G401 (cell line): ENCODE results near the gene MZT2B. TPM values are rescaled to one million over a fixed set of nuclear protein-coding genes. Genes with fewer than 3 reads are reported as not detected.
A peak's percentile ranks its signal among the peaks of the same experiment; 100 is the strongest.
"Not testable (repeated sequence)": the region's sequence is repeated elsewhere in the genome, so short reads cannot be mapped to it uniquely, and the experiment has no call there.

Experiments
- DNase-seq: peaks from one replicate; pipeline ENCODE4 v3.0.0-alpha.2; 2015; ENCODE audit warnings: low spot score
- in situ Hi-C: cut with HindIII; loops from 2 replicates; pipeline ENCODE4 v1.10.0; 2016; ENCODE audit warnings: low sequenced_read_pairs, mixed read lengths
- total RNA-seq: library from RNA; depleted of rRNA; stranded (reverse); fragments of >200 nt; shearing (Covaris generic); gene quantifications from 2 replicates; pipeline ENCODE4 v1.2.3, GENCODE V29; 2014; rRNA removed

MZT2B gene
- 259 and 438 TPM in 2 replicates for total RNA-seq

GRCh38 chr2:130181880-130182682 lies at the start of gene MZT2B:
TSS of gene MZT2B (plus strand) at chr2:130182262. CDS start at chr2:130182283, 21 bp downstream.
- peak; percentile 85 for DNase-seq
- in situ Hi-C loops: not testable (repeated sequence)

DNA sequence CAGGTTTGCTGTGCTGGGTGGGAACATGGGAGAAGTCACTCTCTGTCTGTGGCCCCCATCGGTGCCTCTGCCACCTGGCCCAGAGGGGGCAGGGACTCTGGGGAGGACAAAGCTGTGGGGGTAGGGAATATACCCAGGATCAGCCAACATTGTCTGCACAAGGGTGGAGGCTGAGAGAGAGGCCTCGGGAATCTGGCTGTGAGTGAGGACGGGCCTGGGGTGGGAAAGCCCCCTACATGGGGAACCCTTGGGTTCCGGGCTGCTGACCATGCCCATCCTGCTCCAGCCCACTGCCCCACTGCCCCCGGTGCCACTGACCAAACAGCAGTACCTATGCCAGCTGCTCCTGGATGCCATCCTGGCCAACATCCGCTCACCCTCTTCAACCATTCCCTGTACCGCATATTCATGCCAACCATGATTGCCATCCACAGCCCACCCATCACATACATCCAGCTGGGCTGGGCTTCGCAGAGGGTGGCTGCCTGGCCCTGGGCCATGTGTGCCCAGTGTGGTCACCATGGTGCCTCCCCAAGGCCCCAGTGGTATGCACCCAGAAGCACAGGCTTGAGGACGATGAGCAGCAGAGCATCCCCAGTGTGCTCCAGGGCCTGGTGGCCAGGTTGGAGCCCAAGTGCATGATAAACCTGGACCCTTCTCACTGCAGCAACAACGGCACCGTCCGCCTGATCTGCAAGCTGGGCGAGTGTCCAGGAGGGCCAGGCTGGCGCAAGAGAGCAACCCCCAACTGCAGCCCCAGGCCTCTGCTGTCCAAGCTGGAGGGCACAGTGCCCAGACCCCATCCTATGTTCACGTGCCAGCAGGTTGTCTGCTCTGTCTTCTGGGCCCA lies 46.1 kb upstream of the MZT2B start:
- in situ Hi-C loops: no loop called here
- DNase-seq: no peak

- in situ Hi-C loops, DNase-seq: not testable (repeated sequence)
Observed at GRCh38 chr2:130136546-130136945, 45.5 kb upstream of the MZT2B start.

DNA sequence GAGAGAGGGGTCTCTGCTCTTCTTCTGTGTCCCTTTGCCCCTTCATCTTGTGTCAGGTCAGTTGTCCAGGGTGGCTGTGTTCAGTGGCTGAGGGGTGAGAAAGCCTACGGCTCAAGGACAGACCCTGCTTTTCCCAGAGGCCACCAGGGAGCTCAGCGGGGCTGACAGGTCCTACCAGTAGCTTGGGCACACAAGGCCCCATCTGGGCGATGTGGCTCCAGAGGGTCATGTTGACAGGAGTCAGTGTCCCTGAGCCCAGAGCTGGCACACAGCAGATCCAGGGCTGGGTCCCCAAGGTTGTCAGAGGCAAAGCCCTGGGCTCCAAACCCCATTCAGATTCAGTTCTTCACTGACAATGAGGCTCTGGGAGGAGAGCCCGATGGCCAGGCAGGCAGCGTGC lies 44.9 kb upstream of the MZT2B start:
- in situ Hi-C loops: not testable (repeated sequence)

GRCh38 chr2:130138326-130138725 lies 43.7 kb upstream of the MZT2B start:
- DNase-seq, in situ Hi-C loops: not testable (repeated sequence)

More for the DNA sequence above, 44.9 kb upstream of the MZT2B start:
- DNase-seq: not testable (repeated sequence)

DNA sequence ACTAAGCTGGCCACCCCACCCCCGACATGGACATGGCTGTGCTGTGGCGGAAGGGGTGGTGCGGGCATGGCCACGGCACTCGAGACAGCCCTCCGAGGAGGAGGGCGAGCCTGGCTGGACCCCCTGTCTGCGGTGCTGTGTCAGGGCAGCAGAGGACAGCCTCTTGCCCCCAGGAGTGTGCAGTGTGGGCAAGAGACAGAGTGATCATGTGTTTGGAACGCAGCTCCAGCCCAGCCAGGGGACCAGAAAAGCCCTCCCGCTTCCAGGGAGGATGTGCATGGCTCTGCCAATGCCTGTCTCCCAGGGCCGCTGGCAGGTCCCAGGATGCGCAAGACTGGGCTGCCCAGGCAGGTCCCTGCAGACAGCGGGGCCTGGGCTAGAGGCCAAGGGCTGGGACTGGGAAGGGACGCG lies 43.2 kb upstream of the MZT2B start:
- in situ Hi-C loops, DNase-seq: not testable (repeated sequence)

DNA sequence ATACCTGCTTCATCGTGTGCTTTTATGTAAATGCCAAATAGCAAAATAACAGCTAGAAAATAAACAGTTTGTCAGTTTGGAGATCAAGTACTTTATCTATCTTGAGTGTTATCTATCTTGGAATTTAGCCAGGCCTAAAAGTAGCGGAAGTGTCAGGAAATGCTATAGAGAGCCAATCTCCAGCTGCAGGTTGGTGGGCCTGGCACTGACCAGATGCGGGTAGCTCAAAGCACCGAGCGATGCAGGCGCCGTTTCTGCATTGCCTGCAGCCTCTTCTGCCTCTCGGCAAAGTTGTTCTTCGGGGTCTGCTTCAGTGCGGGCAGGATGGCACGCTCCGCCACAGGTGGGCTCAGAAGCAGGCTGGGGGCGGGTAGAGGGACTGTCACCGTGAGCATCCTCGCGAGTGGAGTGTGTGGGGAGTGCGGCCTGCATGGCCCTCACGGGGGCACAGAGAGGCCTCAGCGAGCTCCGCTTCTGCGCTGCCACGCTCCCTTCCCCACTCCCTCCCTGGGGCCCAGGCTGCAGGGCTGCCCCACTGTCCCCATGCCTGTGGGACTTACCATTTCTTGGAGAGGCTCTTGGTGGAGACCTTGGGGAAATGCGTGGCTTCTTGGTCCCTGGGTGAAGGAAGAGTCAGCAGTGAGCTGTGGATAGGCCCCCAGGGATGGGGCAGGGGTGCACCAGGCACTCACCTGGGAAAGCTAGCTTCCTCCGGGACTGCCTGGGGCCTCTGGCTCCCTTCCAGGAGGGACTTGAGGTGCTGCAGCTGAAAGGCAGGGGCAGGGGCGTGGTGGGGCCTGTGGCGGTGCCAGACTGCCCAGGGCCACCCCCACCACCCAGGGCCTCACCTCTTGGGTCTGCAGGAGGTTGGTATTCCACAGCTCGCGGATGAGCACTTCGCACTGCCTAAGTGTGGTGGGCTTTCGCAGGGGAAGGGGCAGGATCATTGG lies 42.5 kb upstream of the MZT2B start:
- in situ Hi-C loops, DNase-seq: not testable (repeated sequence)

DNA sequence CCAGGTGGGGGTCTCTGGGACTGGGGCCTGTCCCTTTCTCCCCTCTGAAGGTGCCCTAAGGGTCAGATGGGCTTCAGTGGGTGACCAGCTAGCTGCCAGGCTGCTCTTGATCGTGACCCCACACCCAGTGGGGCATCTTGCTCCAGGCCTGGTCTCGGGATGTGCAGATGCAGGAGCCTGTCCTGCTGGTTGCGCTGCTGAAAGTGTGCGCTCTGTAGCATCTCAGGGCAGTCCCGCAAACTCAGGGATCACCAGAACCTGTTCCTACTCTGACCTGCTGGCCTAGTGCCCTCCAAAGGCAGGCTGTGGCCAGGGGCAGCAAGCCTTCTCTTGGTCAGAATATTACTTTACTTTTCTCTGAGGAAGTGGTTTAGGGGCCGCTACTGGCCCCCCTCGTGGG lies 41.5 kb upstream of the MZT2B start:
- DNase-seq, in situ Hi-C loops: not testable (repeated sequence)

DNA sequence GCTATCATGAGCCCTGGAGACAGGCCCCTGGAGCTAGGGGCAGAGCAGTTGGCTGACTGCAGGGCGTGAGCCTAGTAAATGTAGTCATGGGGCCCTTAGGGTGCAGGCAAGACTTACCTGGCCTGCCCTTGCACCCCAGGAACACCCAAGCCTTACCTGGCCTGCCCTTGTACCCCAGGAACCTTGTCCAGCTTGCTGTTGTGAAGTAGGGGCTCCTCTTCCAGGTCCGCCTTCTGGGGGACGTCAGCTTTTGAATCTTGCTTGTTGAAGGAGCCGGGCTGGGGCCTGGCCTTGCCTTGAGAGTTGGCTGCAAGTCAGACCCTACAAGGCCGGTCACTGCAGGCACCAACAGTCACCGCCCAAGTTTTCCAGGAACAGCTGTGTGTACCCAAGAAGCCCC lies 41.1 kb upstream of the MZT2B start:
- DNase-seq, in situ Hi-C loops: not testable (repeated sequence)

DNA sequence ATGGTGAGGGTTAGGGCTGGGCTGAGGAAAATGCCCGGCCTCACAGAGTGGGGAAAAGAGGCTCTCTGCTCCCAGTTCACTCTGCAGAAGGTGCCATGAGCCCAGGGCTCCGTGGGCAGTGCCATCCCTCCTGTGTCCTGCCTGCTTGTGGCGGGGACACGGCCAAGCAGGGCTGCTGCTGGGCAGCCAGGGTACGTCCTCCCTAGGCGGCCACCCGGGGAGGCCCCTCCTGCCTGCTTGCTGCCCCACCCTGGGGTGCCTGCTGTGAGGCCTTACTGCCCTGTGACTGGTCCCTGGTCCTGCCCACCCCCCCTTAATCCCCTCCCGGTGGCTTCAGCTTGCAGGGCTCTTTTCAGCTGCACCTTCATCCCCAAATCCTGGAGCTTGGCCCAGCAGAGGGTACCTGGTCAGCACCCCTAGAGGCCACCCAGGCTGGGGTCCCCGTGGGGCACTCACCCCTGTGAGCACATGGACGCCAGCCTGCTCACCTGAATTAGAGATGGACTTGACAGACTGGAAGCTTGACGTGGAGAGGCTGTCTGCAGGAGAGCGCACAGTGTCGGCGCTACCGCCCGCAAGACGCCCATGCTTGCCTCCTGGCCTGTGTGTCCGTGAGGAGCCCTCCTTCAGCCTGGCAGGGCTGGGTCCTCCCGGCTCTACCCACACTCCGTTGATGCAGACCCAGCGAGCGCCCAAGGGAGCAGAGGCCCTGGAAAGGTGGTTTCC lies 40.3 kb upstream of the MZT2B start:
- DNase-seq: not testable (repeated sequence)

DNA sequence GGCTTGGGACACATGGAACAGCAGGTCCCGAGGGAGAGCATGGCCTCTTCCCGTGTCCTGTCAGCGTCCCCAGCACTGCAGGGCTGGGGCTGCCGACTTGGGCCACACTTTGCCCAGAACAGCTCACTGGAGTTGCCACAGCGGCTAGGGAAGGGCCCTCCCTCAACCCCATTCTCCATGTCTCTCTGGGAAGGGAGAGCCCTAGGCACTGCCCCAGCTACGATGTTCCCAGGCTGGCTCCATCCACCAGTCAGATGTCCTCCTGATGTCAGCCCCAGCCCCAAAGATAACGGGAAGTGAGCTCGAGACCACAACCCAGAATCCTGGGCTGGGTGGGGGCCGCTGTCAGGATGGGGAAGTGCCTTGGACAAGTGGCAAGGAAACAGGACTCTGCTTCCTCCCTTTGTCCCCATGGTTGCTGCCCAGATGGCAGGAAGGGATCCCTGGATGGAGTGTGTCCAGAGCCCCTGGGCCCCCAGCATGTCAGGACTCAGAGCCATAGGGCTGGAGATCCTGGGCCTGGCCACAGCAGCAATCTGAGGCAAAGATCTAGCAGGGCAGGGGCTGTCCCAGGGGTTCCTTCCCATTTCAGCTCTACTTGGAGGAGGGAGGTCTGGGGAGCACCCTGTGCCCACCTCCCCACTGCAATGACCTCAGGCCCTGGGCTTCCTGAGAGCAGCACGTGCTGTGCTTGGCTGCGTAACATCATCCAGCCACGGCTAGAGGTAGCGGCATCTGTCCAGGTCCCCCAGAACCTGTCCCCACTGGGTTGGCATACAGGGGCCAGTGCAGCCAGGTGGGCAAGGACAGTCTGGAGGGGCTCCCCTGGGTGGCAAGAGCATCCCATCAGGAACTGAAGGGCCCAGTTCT lies 39.4 kb upstream of the MZT2B start:
- in situ Hi-C loops, DNase-seq: not testable (repeated sequence)

More for the DNA sequence above, 40.3 kb upstream of the MZT2B start:
- in situ Hi-C loops: not testable (repeated sequence)

DNA sequence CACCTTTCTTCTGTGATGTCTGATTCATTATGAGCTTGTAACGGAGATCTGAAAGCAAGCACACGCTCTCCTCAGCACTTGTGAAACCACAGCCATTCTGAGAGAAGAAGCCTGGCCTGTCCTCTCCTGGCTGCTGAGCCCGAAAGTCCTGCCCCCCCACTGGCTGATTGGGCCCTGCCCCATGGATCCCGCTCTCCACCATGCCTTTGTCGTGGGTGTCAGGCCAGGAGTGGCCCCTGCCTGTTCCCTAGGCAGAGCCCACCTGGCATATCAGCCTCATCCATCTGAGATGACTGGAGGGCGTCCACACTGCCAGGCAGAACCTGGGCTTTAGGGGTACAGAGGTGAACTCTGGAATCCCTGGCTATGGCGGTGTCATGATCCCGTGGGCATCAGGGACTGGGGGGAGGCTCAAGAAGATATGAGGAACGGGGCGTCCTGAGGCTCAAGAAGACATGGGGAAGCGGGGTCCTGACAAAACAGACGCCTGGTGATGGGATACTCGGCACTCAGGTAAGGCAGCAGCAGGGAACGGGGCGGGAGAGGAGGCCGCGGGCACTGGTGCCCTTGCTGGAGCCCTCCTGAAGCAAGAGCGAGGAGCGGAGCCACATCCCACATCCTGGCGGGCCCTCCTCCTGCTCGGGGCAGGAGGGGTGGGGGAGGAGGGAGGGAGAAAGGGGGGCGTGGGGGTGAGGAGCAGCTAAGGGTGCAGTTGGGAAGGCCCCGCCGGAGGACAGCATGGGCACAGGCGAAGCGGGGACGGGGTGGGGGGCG lies 38.6 kb upstream of the MZT2B start:
- DNase-seq, in situ Hi-C loops: not testable (repeated sequence)

DNA sequence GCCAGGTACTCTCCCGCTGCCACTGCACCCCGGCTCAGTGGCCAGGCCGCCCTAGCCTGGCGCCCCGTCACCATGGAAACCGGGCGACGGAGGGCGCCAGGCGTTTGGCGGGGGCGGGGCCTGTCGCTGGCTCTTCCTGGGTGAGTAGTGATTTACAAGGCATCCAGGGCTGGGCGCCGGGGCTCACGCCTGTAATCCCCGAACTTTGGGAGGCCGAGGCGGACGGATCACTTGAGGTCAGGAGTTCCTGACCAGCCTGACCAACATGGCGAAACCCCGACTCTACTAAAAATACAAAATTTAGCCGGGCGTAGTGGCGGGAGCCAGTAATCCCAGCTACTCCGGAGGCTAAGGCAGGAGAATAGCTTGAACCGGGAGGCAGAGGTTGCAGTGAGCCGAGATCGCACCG lies 37.1 kb upstream of the MZT2B start, which contains the start of gene CCDC74B:
Gene CCDC74B, minus strand, starts transcription at position 107 of the 409 bp plus-strand sequence. CDS start 116 bp downstream, outside the sequence.
- in situ Hi-C loops: not testable (repeated sequence)

DNA sequence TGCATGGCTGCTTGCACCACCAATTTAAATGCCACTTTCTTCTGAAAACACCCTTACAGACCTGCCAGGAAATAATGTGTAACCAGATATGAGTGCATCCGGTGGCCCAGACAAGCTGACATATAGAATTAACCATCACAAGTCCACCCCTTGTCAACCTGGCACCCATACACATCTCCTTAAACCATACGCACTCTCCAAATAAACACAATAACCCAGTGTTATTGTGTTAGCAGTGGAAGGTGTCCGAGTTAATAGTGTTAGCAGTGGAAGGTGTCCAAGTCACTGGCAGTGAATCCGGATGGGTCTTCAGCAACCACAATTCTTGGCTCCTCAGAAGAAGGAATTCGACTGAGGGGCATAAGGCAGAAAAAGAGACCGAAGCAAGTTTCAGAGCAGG lies 33.5 kb upstream of the MZT2B start:
- in situ Hi-C loops, DNase-seq: not testable (repeated sequence)

More for the DNA sequence above, 37.1 kb upstream of the MZT2B start, which contains the start of gene CCDC74B:
- DNase-seq: peak; percentile 55

- DNase-seq: no peak
- in situ Hi-C loops: no loop called here
Observed at GRCh38 chr2:130150181-130151144, 31.6 kb upstream of the MZT2B start.
